Measurements from ENCODE around the gene ERCC2. TPM values are rescaled to one million over a fixed set of nuclear protein-coding genes. Genes with fewer than 3 reads are reported as not detected.

Gene ERCC2
- total RNA-seq, 1 experiment from 2014 or later: 59.2 TPM

DNA sequence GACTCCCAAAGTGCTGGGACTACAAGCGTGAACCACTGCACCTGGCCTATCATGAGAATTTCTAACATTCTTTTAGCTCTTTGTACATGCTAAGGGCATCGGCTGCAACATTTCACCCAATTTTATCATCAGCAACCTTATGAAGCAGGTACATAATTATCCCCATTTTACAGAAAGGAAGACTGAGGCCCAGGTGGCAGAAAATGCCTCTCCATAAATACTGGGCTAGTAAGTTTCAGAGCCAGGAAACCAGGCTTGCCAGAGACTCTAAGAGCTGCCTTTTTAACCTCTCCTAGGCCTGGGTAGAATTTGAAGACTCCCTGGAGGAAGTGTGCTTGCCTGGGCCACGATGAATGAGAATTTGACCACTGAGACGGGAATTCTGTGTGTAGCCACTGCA lies 2.2 kb downstream of the ERCC2 start:
- TSS peak; percentile 38 for BruUV-seq (replicated peaks)
- TF ChIP-seq, protein P1, sequence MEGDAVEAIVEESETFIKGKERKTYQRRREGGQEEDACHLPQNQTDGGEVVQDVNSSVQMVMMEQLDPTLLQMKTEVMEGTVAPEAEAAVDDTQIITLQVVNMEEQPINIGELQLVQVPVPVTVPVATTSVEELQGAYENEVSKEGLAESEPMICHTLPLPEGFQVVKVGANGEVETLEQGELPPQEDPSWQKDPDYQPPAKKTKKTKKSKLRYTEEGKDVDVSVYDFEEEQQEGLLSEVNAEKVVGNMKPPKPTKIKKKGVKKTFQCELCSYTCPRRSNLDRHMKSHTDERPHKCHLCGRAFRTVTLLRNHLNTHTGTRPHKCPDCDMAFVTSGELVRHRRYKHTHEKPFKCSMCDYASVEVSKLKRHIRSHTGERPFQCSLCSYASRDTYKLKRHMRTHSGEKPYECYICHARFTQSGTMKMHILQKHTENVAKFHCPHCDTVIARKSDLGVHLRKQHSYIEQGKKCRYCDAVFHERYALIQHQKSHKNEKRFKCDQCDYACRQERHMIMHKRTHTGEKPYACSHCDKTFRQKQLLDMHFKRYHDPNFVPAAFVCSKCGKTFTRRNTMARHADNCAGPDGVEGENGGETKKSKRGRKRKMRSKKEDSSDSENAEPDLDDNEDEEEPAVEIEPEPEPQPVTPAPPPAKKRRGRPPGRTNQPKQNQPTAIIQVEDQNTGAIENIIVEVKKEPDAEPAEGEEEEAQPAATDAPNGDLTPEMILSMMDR (conservative IDR thresholded peaks at IDR 0.05; ENCODE audit: low read depth, low read length): no peak
- no peak for TF ChIP-seq EZH2 (IDR thresholded peaks at IDR 0.05; ENCODE audit: borderline replicate concordance, low read depth, low read length, poor library complexity, severe bottlenecking)
- Histone ChIP-seq H3K27me3 (replicated peaks; ENCODE audit: insufficient read depth, low read depth, low read length, poor library complexity) (no peaks in the 10 kb centered on the region), H3K36me3 (ENCODE audit: insufficient read depth, low read length, poor library complexity, severe bottlenecking) (peaks cover 11% of the 10 kb centered on the region), H3K9me3 (ENCODE audit: low read depth, low read length, poor library complexity, severe bottlenecking) (no peaks in the 10 kb centered on the region), H3K4me1 (ENCODE audit: insufficient read depth, low read length, poor library complexity, severe bottlenecking) (peaks cover 4% of the 10 kb centered on the region), H3K4me3 (ENCODE audit: low read depth, low read length, poor library complexity, severe bottlenecking) (no peak overlapping the region), H3K27ac (ENCODE audit: low read depth, low read length, poor library complexity, severe bottlenecking) (no peak overlapping the region)
- ChIA-PET POLR2A (ENCODE audit: low non-redundant PET) (no interaction called here), CTCF (no interaction called here)
- intact Hi-C loops (cut with micrococcal nuclease; ENCODE audit: unreplicated experiment): no loop called here
- no peak for DNase-seq (ENCODE audit: low spot score)

DNA sequence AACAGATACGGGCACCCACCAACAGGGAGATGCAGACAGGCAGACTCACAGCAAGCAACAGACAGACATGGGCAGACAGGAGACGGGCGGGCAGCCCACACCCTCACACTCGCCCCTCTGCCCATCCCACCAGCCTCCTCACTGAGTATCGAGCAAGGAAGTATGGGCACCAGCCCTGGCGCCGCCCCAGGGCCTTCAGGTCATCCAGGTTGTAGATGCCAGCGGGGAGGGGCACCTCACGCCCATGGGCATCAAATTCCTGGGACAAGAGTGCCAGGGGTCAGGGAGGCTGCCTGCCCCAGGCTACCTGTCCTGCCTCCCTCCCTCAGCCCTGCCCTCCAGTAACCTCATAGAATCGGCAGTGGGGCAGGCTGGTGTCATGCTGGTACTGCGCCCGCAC lies 5.7 kb downstream of the ERCC2 start:
- H3K27me3 ChIP-seq (replicated peaks; ENCODE audit: insufficient read depth, low read depth, low read length, poor library complexity): no peaks in the 10 kb centered on the region
- CTCF ChIA-PET: no interaction called here
- peaks cover 24% of the 10 kb centered on the region for H3K36me3 ChIP-seq (ENCODE audit: insufficient read depth, low read length, poor library complexity, severe bottlenecking)
- H3K4me1 ChIP-seq (ENCODE audit: insufficient read depth, low read length, poor library complexity, severe bottlenecking): peaks cover 4% of the 10 kb centered on the region
- TF ChIP-seq EZH2 (IDR thresholded peaks at IDR 0.05; ENCODE audit: borderline replicate concordance, low read depth, low read length, poor library complexity, severe bottlenecking): no peak
- TF ChIP-seq, protein P1 (conservative IDR thresholded peaks at IDR 0.05; ENCODE audit: low read depth, low read length): no peak
- BruUV-seq (replicated peaks): no TSS peak
- no peaks in the 10 kb centered on the region for H3K9me3 ChIP-seq (ENCODE audit: low read depth, low read length, poor library complexity, severe bottlenecking)
- intact Hi-C loops (cut with micrococcal nuclease; ENCODE audit: unreplicated experiment): no loop called here
- no peak for DNase-seq (ENCODE audit: low spot score)
- H3K27ac ChIP-seq (ENCODE audit: low read depth, low read length, poor library complexity, severe bottlenecking): no peak overlapping the region
- POLR2A ChIA-PET (ENCODE audit: low non-redundant PET): no interaction called here
- H3K4me3 ChIP-seq (ENCODE audit: low read depth, low read length, poor library complexity, severe bottlenecking): no peak overlapping the region

DNA sequence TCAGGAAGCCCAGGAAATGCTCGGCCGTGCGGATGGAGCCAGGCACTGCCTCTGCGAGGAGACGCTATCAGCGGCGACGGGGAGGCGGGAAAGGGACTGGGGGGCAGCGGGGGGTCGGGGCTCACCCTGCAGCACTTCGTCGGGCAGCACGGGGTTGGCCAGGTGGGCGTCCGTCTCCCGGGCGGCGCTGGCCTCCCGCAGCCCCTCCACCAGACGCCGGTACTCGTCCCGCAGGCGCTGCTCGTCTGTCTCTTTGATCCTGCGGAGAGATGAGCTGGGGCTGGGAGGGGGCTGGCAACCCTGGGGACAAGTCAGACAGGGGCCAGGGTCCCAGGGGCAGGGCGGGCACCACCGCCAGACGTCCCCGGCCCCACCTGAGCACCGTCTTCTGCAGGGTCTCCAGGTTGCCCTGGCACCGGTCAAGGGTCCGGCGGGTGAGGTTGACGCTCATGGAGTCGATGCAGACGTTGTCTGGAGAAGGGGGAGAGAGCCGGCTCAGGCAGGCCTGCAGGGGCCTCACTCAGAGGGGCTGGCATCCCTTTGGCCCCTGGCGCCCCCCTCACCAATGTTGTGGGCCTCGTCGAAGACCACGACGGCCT lies 6.4 kb downstream of the ERCC2 start:
- Histone ChIP-seq H3K27ac (ENCODE audit: low read depth, low read length, poor library complexity, severe bottlenecking) (no peak overlapping the region), H3K9me3 (ENCODE audit: low read depth, low read length, poor library complexity, severe bottlenecking) (no peaks in the 10 kb centered on the region), H3K36me3 (ENCODE audit: insufficient read depth, low read length, poor library complexity, severe bottlenecking) (peaks cover 24% of the 10 kb centered on the region), H3K4me1 (ENCODE audit: insufficient read depth, low read length, poor library complexity, severe bottlenecking) (peaks cover 1% of the 10 kb centered on the region), H3K4me3 (ENCODE audit: low read depth, low read length, poor library complexity, severe bottlenecking) (no peak overlapping the region), H3K27me3 (replicated peaks; ENCODE audit: insufficient read depth, low read depth, low read length, poor library complexity) (no peaks in the 10 kb centered on the region)
- DNase-seq (ENCODE audit: low spot score): no peak
- POLR2A ChIA-PET (ENCODE audit: low non-redundant PET): no interaction called here
- BruUV-seq (replicated peaks): no TSS peak
- intact Hi-C loops (cut with micrococcal nuclease; ENCODE audit: unreplicated experiment): no loop called here
- CTCF ChIA-PET: no interaction called here
- TF ChIP-seq, protein P1 (conservative IDR thresholded peaks at IDR 0.05; ENCODE audit: low read depth, low read length): no peak
- TF ChIP-seq EZH2 (IDR thresholded peaks at IDR 0.05; ENCODE audit: borderline replicate concordance, low read depth, low read length, poor library complexity, severe bottlenecking): no peak

Data from A673 (cell line).